ENCODE measurements around the gene MC4R.
"Not testable (repeated sequence)": the region's sequence is repeated elsewhere in the genome, so short reads cannot be mapped to it uniquely, and the experiment has no call there.

The MC4R gene

DNA sequence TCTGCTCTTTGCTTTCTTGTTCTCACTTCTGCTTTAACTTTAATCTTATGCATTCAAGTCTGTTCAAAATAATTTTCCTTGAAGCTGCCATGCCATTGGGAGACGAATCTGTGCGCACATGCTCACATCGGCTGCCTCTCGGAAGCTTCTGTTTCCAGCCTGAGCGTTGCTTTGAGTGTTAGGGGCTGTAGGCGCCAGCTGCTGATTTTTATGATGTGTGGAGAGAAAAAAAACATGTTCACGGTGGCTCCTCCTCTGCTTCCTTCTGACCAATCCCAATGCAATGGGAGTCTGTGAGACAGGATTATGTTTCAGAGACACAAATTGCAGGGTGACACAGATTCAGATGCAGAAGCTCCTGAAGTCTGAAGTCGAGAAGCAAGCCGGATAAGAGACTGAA, at the start of gene MC4R:
TSS of gene MC4R (minus strand) at position 180 of the 400 bp plus-strand sequence. CDS start 426 bp downstream, outside the sequence.
- DNase-seq: peak; percentile 78 to 87

DNA sequence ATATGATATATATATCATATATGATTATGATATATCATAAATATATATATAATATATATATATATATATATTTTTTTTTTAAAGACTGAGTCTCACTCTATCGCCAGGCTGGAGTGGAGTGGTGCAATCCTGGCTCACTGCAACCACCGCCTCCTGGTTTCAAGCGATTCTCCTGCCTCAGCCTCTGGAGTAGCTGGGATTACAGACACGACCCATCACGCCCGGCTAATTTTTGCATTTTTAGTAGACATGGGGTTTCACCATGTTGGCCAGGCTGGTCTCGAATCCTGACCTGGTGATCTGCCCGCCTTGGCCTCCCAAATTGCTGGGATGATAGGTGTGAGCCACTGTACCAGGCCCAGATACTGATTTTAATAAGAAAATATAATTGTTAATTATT, 49.7 kb upstream of the MC4R start:
- not testable (repeated sequence) for DNase-seq

- no peak for DNase-seq
Measured at GRCh38 chr18:60421356-60422118, 49.0 kb upstream of the MC4R start.

GRCh38 chr18:60417946-60418345, 45.4 kb upstream of the MC4R start:
- no peak for DNase-seq

- DNase-seq: peak in 1 of 2 experiments; percentile 45
Measured at GRCh38 chr18:60413944-60414547, 41.5 kb upstream of the MC4R start.

- DNase-seq: peak; percentile 0 to 6
Measured at GRCh38 chr18:60411715-60412114, 39.1 kb upstream of the MC4R start.

- no peak for DNase-seq
Measured at GRCh38 chr18:60406721-60407120, 34.1 kb upstream of the MC4R start.

DNA sequence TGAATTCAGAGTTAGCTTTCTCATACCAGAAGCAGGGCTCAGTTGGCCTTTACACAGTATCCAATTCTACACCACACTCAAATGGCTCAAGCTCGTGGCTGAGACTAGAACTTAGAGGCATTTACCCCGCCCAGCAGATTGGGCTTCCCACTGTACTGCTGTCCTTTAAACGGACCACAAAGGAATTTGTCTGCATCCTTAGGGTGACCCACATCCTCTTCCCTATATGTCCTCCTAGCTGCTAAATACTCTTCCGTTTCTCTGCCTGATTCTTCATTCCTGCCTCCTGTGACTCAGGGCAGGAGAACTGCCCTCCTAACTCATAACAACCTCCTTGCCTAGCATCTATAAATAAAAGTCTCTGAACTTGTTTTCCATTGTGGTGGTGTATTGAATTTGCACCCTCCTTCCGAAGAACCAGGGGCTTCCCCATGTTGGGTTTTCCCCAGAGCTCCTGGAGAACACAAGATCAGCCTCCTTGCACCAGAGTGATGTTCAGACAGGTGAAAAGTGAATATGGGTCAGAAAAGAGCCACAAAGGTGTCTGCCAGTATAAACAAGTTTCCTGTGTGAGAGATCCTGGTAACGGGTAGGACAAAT, 32.0 kb upstream of the MC4R start:
- DNase-seq: no peak

- no peak for DNase-seq
Measured at GRCh38 chr18:60401346-60401745, 28.8 kb upstream of the MC4R start.

DNA sequence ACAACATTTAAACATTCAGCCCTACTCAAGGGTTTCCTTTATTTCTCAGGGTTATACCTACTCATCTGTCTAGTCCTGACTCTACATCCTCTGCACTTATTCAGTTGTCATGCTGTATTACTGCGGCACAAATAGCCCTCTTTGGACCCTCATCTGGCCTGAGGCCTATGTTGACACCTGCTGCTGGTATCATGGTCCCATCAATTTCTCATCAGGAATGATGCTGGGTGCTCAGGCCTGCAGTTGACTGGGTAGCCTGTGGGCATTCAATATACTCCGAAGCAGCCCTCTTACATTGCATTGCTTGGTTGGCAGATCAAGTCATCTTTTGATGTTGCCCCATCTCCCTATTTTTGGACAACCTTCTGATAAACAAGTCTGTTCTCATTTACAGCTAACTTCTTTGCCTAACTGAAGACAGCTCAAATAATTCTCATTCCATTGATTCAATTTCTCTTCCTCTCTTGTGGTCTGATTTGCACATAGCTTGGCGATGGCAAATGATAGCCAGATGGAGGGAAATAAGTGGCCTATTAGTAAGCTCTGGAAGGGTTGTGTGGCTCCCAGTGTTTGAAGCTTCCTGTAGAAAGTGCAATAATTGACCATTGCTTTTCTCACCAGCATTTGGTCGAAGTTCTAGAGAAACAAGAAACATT, 19.1 kb upstream of the MC4R start:
- DNase-seq: no peak

DNA sequence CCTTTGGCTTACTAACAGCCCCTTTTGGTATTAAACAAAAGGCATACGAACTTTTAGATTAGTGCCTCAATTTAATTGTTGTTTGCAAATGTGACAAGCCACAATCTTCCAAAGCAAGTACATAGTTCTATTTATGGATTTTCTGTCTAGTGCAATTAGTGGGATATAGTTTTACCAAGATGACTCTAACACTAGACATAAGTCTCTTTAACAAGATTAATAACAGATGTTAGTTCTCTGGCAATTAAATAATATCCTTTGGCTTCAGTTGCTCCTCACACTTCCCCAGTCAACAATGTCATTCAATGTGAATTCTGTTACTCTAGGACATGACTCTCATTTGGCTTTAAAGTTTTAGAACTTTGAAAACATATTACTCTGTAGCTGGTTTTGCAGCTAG, 16.7 kb upstream of the MC4R start:
- no peak for DNase-seq

GRCh38 chr18:60385693-60386092, 13.1 kb upstream of the MC4R start:
- no peak for DNase-seq

- DNase-seq: no peak
Measured at GRCh38 chr18:60383893-60384292, 11.3 kb upstream of the MC4R start.

GRCh38 chr18:60377778-60378469, 5.3 kb upstream of the MC4R start:
- DNase-seq: peak in 1 of 2 experiments; percentile 6

DNA sequence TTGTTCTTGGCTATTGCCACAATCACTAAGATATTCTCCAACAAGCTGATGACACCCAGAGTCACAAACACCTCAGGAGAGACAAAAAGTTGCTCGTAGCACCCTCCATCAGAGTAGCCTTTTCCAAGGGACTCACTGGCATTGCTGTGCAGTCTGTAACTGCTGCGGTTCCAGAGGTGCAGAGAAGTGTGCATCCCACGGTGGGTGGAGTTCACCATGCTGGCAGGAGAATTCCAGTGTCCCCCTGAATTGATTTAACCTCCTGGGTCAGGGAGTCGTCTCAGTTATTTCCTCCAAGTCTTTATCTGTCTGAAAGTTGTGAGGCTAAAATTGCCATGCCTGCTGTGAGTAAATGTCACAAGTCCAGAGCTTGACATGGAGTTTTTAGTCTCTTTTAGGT, 443 bp downstream of the MC4R start:
- no peak for DNase-seq

DNA sequence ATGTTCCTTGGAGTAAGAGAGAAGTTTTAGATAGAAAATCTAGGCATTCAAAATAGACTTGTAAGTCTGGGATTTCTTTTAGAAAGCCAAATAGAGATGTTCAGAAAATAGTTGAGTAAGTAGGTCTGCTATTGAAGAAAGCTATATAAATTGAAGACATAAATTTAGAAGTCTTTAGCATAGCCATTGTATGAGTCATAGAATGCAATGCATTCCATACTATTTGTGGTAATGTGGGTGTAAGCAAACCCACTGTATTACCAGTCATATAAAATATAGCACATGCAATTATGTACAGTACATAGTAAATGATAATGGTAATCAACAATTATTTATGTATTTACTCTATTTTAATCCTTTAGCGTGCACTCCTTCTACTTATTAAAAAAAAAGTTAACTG, 14.1 kb downstream of the MC4R start:
- no peak for DNase-seq

DNA sequence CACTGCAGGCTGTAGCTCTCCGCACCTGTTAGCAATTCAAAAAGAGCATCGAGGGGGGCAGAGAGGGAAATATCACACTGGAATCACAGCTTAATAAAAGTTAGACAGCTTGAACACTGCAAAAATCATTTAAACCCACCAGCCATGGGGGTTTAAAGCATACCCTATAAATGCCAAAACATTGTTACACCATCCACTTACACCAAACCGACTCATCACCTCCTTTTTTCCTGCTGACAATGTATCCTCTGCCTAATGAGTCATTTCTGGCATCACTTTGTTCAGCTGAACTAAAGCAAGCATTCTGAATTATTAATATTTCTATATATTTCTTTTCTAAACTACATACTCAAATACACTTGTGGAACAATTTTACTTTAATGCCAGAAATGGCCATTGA, 21.6 kb downstream of the MC4R start:
- no peak for DNase-seq

- DNase-seq: no peak
Measured at GRCh38 chr18:60350150-60350549, 22.4 kb downstream of the MC4R start.

GRCh38 chr18:60347526-60348045, 25.0 kb downstream of the MC4R start:
- no peak for DNase-seq

DNA sequence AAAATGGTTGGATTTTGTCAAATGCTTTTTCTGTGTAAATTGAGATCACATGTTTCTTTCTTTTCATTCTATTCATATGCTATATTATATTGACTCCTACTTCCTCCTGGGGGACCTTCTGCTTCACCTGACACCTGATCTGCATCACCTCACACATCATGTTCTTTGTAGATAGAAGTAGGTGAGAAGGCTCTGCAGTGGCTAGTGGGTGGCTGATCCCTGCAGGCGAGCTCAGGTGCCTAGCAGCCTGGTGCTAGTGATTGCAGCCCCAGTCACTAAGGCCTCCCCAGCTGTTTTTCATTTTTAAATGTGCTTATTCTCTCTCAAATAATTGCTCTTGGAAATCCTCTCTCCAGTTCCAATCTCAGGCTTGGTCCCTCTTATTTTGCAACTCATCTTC, 33.6 kb downstream of the MC4R start:
- no peak for DNase-seq

GRCh38 chr18:60331890-60332289, 40.7 kb downstream of the MC4R start:
- DNase-seq: no peak

GRCh38 chr18:60329131-60329530, 43.4 kb downstream of the MC4R start:
- DNase-seq: no peak

GRCh38 chr18:60327880-60328279, 44.7 kb downstream of the MC4R start:
- DNase-seq: no peak
